Superior temporal gyrus (tissue), 1 donor: ENCODE data around the gene TTC23.
"Not testable (repeated sequence)": the region's sequence is repeated elsewhere in the genome, so short reads cannot be mapped to it uniquely, and the experiment has no call there.

Experiments used
- DNase-seq: peaks from one replicate; pipeline ENCODE4 v3.0.0-alpha.2; 2016; ENCODE audit errors: extremely low spot score

TTC23 gene

GRCh38 chr15:99197856-99198255 lies 51.5 kb downstream of the TTC23 start:
- DNase-seq: no peak

DNA sequence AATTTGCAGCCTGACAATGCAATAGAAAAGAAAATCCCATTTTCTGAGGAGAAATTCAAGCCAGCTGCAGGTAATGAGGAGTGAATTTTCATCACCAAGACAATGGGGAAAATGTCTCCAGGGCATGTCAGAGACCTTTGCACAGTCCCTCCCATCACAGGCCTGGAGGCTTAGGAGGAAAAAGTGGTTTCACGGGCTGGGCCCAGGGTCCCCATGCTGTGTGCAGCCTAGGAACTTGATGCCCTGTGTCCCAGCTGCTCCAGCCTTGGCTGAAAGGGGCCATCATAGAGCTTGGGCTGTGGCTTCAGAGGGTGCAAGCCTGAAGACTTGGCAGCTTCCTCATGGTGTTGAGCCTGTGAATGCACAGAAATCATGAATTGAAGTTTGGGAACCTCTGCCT lies 57.2 kb downstream of the TTC23 start:
- not testable (repeated sequence) for DNase-seq

GRCh38 chr15:99187936-99188335 lies 61.4 kb downstream of the TTC23 start:
- no peak for DNase-seq

GRCh38 chr15:99185414-99186130 lies 63.8 kb downstream of the TTC23 start:
- DNase-seq: no peak

DNA sequence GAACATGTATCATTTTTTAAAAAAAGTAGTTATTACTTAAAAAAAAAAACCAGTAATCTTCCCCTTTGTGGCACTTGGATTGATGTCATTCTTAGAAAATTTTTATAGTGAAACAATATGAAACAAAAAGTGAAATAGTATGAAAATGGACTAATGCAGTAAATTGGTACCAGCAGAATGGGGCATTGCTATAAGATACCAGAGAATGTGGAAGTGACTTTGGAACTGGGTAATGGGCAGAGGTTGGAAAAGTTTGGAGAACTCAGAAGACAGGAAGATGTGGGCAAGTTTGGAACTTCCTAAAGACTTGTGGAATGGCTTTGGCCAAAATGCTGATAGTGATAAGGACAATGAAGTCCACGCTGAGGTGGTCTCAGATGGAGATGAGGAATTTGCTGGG lies 66.6 kb downstream of the TTC23 start:
- no peak for DNase-seq

- DNase-seq: peak; percentile 43
Observed at GRCh38 chr15:99181545-99181971, 67.8 kb downstream of the TTC23 start.

DNA sequence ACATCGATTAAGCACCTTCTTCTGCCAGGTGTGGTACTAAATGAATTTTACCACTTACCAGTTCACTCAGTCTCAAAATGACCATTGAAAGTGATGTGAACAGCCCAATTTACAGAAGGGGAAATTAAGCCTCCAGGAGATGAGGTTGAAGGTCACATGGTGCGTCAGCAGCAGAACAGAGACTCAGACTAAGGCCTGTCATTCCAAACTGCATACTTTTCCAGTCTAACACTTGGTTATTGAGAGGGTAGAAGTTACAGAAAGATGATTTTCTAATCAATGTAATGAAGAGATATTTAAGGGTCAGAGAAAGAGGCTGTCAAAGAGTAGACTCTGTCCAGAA lies 68.4 kb downstream of the TTC23 start:
- no peak for DNase-seq

DNA sequence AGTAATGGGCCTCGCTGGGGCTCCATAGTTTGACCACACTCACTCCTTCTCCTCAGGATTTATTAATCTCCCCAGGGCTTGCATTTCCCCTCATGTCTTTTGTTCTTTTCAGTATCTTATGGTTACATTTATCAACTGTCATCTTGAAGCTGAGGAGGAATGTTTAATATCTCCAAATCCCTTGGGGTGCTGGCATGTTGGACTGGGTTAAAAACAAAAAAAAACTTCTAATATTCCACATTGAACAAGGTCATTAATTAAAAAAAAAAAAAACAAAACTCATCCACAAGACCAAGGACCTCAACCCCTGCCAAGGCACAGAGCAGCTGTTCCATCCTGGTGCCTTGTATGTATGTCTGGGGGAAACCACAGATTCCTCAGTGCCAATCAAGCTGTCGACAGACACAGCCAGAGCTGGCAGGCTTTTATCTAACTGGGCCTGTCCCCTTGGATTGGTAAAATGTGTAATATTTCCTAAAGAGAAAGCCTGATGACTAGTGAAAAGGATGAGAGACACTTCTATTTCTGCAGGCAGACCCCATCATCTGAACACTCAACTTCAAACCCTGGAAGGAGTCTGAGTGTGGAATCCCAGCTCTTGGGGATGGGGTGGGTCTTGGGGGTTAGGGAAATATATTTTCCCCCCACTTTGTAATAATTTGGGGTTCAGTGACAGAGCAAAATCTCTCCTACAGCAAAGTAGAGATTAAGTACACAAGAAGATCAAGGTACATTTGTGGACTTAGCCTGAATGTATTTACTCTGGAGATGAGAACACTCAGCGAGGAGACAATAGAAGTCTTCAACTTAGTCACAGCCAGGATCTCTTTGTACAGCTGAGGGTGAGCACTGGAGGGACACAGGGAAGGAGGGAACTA lies 69.1 kb downstream of the TTC23 start:
- no peak for DNase-seq

DNA sequence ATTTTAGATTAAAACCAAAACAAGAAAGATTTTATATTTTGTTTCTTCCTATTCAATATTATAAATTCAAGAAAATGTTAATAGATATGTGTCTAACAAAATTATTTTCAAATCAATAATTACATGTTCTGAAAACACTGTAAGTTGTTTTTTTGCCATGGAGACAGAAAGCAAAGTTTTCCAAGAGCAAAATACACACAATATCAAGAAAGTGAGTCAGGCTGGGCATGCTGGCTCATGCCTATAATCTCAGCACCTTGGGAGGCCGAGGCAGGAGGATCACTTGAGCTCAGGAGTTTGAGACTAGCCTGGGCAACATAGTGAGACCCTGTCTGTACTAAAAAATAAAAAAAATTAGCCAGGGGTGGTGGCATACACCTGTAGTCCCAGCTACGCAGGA lies 71.7 kb downstream of the TTC23 start:
- no peak for DNase-seq

GRCh38 chr15:99176757-99177156 lies 72.6 kb downstream of the TTC23 start:
- DNase-seq: no peak

- DNase-seq: no peak
Observed at GRCh38 chr15:99174567-99175395, 74.6 kb downstream of the TTC23 start.

GRCh38 chr15:99172989-99173388 lies 76.4 kb downstream of the TTC23 start:
- DNase-seq: no peak

- DNase-seq: no peak
Observed at GRCh38 chr15:99172171-99172570, 77.2 kb downstream of the TTC23 start.

- no peak for DNase-seq
Observed at GRCh38 chr15:99170476-99171065, 78.8 kb downstream of the TTC23 start.

DNA sequence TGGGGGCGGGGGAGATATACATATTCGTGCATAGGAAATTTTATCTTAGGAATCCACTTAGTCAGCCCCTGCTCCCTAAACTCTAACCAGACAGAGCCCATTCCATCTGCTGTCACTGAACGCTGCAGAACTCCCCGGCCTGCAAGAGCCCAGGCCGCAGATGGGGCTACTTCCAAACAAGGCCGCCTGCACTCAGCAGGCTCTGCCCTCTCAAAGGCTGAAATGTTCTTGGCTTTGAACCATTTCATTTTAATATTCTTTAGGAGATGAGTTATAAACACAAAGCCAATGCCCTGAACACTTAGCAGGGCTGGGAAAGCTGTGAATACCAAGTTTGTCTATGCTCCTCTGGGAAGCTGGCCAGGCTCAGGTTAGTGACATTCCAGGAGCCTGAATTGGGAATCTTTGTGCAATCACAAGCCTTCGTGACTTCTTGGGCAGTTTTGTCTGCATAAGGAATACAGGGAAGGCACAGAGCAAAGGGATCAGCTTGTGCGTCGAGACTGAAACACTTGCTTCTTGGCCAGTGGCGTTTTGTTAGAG lies 79.5 kb downstream of the TTC23 start:
- no peak for DNase-seq

GRCh38 chr15:99168601-99169580 lies 80.5 kb downstream of the TTC23 start:
- DNase-seq: no peak

DNA sequence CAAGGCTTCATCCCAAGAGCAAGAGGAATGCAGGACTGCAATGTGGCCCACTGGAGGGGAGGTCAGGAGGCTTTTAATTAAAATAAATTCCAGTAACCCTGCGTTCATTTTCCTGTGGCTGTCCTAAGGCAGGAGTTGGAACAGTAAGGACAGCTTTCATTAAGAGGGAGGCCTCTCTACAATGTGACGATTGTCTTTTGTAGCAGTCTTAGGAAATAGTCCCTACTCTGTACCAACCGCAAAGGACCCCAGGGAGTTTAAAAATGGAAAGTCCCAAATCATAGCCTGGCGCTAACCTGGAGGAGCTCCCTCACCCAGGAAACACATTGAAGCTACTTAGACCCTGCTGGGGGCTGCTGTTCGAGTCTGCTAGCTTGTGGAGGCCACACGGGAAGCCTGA lies 81.7 kb downstream of the TTC23 start:
- no peak for DNase-seq

- DNase-seq: no peak
Observed at GRCh38 chr15:99167201-99167600, 82.2 kb downstream of the TTC23 start.

- no peak for DNase-seq
Observed at GRCh38 chr15:99165956-99166689, 83.3 kb downstream of the TTC23 start.
